ENCODE data around the gene AHSP.

AHSP gene

DNA sequence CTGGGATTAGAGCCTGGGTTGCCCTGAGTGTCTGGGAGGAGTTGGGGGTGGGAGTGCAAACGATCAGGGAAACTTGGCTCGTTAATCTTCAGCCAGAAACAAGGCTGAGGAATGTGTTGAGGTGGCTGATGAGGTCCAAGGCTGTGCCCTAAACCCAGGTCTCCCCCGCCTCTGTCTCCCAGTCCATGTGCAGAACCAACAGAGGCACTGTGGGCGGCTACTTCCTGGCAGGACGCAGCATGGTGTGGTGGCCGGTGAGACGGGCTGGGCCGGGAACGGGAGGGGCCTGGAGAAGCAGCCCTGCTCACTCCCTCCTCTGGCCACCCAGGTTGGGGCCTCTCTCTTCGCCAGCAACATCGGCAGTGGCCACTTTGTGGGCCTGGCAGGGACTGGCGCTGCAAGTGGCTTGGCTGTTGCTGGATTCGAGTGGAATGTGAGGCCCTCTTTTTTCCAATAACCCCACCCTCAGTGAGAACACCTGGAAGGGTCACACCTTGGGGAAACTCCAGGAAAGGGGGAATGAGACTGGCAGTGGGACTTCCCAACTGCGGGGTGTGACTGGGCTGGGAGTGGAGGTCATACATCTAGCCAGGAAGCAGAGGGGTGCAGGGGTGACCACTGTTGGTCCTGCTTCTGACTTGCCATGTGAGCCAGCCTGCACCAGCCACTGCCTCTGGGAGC is 43.1 kb upstream of the AHSP start:
- POLR2A ChIA-PET: no interaction called here

DNA sequence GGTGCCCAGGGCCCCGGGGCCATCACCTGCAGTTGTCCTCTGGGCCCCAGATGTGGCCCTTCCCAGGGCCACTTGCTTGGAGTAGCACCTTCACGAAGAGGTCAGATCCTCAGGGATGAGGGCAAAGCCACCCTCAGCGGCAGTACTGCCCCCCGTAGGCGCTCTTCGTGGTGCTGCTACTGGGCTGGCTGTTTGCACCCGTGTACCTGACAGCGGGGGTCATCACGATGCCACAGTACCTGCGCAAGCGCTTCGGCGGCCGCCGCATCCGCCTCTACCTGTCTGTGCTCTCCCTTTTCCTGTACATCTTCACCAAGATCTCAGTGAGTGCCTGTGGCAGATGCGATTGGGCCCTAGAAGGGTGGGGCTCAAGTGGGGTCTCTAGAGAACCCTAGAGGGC is 42.1 kb upstream of the AHSP start:
- CTCF ChIA-PET: interaction anchor here (1.3 to 2.4 kb wide), 2 partner anchors 18 to 26 kb away, joined by 3 to 12 read pairs; partner anchors contain the start of gene ARMC5

More for the DNA sequence above, 43.1 kb upstream of the AHSP start:
- DNase-seq (ENCODE audit: extremely low spot score): no peak
- TF ChIP-seq, protein P1, sequence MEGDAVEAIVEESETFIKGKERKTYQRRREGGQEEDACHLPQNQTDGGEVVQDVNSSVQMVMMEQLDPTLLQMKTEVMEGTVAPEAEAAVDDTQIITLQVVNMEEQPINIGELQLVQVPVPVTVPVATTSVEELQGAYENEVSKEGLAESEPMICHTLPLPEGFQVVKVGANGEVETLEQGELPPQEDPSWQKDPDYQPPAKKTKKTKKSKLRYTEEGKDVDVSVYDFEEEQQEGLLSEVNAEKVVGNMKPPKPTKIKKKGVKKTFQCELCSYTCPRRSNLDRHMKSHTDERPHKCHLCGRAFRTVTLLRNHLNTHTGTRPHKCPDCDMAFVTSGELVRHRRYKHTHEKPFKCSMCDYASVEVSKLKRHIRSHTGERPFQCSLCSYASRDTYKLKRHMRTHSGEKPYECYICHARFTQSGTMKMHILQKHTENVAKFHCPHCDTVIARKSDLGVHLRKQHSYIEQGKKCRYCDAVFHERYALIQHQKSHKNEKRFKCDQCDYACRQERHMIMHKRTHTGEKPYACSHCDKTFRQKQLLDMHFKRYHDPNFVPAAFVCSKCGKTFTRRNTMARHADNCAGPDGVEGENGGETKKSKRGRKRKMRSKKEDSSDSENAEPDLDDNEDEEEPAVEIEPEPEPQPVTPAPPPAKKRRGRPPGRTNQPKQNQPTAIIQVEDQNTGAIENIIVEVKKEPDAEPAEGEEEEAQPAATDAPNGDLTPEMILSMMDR (IDR thresholded peaks at IDR 0.05; ENCODE audit: control extremely low read depth, extremely low read depth, low read depth, missing control alignments): no peak
- CTCF ChIA-PET: interaction anchor here (1.3 to 2.4 kb wide), 2 partner anchors 18 to 25 kb away, joined by 3 to 12 read pairs; partner anchors contain the start of gene ARMC5

DNA sequence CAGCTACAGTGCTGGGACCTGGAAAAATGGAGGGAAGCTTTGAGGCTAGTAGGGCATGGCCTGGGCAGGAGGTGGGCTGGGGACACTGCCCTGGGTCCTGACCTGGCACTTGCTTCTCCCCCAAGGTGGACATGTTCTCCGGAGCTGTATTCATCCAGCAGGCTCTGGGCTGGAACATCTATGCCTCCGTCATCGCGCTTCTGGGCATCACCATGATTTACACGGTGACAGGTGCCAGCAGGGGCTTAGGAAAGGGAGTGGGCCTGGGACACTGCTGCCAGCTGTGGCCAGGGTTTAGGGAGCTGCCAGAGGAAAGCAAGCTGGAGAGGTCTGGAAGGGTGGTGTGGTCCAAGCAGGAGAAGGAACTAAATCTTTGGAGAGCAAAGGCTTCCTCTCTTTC is 41.7 kb upstream of the AHSP start:
- ChIA-PET POLR2A (no interaction called here), CTCF (interaction anchor here (1.3 to 2.4 kb wide), 3 partner anchors 10 to 26 kb away, joined by 3 to 12 read pairs (median 5); partner anchors contain the start of gene ARMC5)
- TF ChIP-seq, protein P1 (IDR thresholded peaks at IDR 0.05; ENCODE audit: control extremely low read depth, extremely low read depth, low read depth, missing control alignments): no peak
- DNase-seq (ENCODE audit: extremely low spot score): no peak

More for the DNA sequence above, 42.1 kb upstream of the AHSP start:
- TF ChIP-seq, protein P1 (IDR thresholded peaks at IDR 0.05; ENCODE audit: control extremely low read depth, extremely low read depth, low read depth, missing control alignments): no peak
- POLR2A ChIA-PET: no interaction called here
- no peak for DNase-seq (ENCODE audit: extremely low spot score)

DNA sequence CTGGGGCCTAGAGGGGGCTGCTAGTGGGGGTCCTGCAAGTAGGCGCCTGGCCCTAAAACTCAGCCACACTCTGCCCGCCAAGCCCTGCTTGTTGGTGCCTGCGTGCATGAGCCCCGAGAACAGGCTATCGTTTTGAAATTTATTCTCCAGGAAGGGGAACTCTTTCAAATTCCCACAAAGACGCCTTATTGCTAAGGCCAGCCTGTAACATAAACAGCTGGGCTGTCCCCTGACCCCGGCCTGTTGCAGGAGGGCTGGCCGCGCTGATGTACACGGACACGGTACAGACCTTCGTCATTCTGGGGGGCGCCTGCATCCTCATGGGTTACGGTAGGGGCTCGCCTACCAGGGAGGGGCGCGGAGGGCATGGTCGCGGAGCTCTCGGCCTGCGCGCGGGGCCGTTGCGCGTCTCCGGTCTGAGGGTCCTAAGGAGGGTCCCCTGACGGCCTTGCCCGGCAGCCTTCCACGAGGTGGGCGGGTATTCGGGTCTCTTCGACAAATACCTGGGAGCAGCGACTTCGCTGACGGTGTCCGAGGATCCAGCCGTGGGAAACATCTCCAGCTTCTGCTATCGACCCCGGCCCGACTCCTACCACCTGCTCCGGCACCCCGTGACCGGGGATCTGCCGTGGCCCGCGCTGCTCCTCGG is 40.5 kb upstream of the AHSP start:
- TF ChIP-seq, protein P1 (IDR thresholded peaks at IDR 0.05; ENCODE audit: control extremely low read depth, extremely low read depth, low read depth, missing control alignments): no peak
- ChIA-PET CTCF (interaction anchor here (0.8 to 1.6 kb wide), 2 partner anchors 9 to 11 kb away, joined by 3 to 5 read pairs; no protein-coding TSS in a partner anchor), POLR2A (interaction anchor here (0.6 to 1.0 kb wide), 2 partner anchors 8 to 12 kb away, joined by 3 to 6 read pairs; no protein-coding TSS in a partner anchor)
- no peak for DNase-seq (ENCODE audit: extremely low spot score)

DNA sequence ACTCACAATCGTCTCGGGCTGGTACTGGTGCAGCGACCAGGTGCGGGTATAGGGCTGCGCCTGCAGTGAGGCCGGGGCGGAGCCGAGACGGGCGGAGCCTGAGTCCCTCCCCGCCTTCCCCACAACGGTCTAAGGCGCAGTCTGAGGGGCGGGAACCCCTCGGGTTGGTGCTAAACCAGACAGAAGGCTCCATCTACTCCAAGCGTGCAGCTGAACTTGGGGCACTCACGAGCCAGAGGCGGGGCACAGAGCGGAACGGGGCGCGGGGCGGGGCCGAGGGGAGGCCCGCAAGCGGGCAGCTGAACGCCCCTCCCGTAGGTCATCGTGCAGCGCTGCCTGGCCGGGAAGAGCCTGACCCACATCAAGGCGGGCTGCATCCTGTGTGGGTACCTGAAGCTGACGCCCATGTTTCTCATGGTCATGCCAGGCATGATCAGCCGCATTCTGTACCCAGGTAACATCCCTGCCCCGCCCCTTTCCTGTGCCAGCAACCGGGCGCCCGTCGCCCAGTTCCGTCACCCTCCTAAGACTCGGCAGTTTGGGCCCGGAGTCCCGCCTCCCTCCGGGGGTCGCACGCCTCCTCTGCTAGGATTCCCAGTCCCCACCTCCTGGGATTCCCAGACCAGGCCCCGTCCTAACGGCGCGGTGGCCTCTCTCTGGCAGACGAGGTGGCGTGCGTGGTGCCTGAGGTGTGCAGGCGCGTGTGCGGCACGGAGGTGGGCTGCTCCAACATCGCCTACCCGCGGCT is 39.8 kb upstream of the AHSP start:
- DNase-seq (ENCODE audit: extremely low spot score): peak; percentile 80
- ChIA-PET POLR2A (interaction anchor here (1.0 kb wide), 1 partner anchor 13 kb away, joined by 3 read pairs; no protein-coding TSS in a partner anchor), CTCF (interaction anchor here (0.8 to 1.7 kb wide), 4 partner anchors 9 to 44 kb away, joined by 3 to 9 read pairs (median 4); no protein-coding TSS in a partner anchor)
- TF ChIP-seq, protein P1 (IDR thresholded peaks at IDR 0.05; ENCODE audit: control extremely low read depth, extremely low read depth, low read depth, missing control alignments): no peak
